ENCODE results near the gene PHLPP1.
"Not testable (repeated sequence)": the region's sequence is repeated elsewhere in the genome, so short reads cannot be mapped to it uniquely, and the experiment has no call there.

Gene PHLPP1

DNA sequence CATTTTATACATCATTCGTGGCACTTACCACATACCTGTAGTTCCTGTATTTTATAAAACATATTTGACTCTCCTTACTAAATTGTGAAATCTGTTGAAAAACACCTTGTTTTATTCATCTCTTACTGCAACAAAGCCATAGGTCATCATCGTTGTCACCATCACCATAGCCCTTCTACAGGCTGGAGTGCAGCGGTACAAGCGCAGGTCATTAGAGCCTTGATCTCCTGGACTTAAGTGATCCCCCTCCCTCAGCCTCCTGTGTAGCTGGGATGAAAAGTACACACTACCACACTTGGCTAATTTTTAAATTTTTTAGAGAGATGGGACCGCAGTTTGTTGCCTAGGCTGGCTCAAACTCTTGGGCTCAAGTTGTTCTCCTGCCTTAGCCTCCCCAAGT lies 184.2 kb downstream of the PHLPP1 start:
- no peak overlapping the region for H3K4me3 ChIP-seq (ENCODE audit: control insufficient read depth, low read depth, low read length)
- DNase-seq (ENCODE audit: low read depth) = no peak
- no peak for TF ChIP-seq CTCF (conservative IDR thresholded peaks at IDR 0.05; ENCODE audit: control insufficient read depth, insufficient read depth, low read depth, low read length)

- DNase-seq (ENCODE audit: low read depth) = no peak
- no peak for TF ChIP-seq CTCF (conservative IDR thresholded peaks at IDR 0.05; ENCODE audit: control insufficient read depth, insufficient read depth, low read depth, low read length)
- H3K4me3 ChIP-seq (ENCODE audit: control insufficient read depth, low read depth, low read length) = no peak overlapping the region
These were observed 185.0 kb downstream of the PHLPP1 start for GRCh38 chr18:62900132-62900883.

DNA sequence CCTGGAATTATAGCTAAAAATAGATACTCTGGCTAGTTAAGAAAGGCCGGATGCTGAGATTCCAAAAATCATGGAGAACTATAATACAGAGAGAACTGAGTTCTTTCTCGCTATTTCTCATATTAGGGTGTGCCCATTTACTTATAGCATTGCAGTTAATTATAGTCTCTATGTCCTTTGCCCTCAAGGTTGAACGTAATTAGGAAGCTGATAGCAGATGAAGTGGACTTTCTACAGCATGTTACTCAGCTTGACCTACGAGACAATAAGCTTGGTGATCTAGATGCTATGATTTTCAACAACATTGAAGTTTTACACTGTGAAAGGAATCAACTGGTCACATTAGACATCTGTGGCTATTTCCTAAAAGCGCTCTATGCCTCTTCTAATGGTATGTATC lies 187.4 kb downstream of the PHLPP1 start:
- no peak for DNase-seq (ENCODE audit: low read depth)
- no peak for TF ChIP-seq CTCF (conservative IDR thresholded peaks at IDR 0.05; ENCODE audit: control insufficient read depth, insufficient read depth, low read depth, low read length)
- no peak overlapping the region for H3K4me3 ChIP-seq (ENCODE audit: control insufficient read depth, low read depth, low read length)

DNA sequence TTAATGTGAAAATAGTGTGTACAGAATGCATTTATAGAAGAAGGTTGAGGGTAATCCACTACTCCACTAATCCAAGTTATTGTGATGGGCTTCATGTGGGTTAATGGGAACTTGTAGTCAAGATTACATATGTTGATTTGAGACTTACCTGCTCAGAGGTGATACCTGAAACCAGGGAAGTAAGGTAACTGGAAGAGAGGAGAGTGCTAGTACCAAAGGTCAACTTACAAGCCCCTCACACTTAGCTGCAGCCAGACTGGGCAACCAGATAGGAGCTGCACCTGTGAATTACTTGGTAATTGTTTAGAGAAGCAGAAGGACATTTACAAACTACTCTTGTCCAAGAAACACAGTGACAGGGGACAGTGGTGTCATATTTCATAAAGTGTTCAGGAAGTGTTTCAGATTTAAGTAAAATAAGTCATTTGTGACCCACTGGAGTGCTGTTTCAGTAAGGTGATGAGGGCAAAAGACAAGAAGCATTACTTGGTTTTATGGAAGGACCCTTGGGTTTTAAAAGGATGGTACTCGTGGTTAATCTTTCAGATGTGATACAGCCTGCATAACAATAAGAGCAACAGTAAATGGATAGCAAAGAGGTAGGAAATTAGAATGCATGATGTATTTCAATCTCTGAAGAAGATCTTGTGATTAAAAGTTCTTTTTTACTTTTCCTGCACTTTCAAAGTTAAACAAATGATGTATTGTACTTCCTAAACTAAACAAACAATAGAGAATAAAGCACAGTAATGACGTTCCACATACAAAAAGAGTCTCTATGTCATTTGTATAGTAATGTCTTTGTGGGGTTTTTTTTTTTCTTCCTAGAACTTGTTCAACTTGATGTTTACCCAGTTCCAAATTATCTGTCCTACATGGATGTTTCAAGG lies 189.3 kb downstream of the PHLPP1 start:
- no peak overlapping the region for H3K4me3 ChIP-seq (ENCODE audit: control insufficient read depth, low read depth, low read length)
- no peak for TF ChIP-seq CTCF (conservative IDR thresholded peaks at IDR 0.05; ENCODE audit: control insufficient read depth, insufficient read depth, low read depth, low read length)
- DNase-seq (ENCODE audit: low read depth) = no peak

GRCh38 chr18:62912885-62913284 lies 197.5 kb downstream of the PHLPP1 start:
- no peak for TF ChIP-seq CTCF (conservative IDR thresholded peaks at IDR 0.05; ENCODE audit: control insufficient read depth, insufficient read depth, low read depth, low read length)
- no peak overlapping the region for H3K4me3 ChIP-seq (ENCODE audit: control insufficient read depth, low read depth, low read length)
- no peak for DNase-seq (ENCODE audit: low read depth)

DNA sequence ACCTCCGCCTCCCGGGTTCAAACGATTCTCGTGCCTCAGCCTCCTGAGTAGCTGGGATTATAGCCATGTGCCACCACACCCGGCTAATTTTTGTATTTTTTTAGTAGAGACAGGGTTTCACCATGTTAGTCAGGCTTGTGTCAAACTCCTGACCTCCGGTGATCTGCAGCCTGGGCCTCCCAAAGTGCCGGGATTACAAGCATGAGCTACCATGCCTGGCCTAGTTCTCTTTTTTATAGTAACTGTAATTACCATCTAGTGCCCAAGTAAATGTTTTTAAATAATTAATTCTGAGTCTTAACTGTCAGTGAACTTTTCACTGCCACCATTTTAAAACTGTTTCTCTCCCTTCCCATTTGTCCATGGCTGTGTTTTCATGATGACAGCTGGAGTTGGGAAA lies 198.5 kb downstream of the PHLPP1 start:
- DNase-seq (ENCODE audit: low read depth); H3K4me3 ChIP-seq (ENCODE audit: control insufficient read depth, low read depth, low read length): not testable (repeated sequence)

- no peak for DNase-seq (ENCODE audit: low read depth)
- TF ChIP-seq CTCF (conservative IDR thresholded peaks at IDR 0.05; ENCODE audit: control insufficient read depth, insufficient read depth, low read depth, low read length) = no peak
- no peak overlapping the region for H3K4me3 ChIP-seq (ENCODE audit: control insufficient read depth, low read depth, low read length)
These were observed 199.6 kb downstream of the PHLPP1 start for GRCh38 chr18:62914871-62915392.

All from fibroblast of mammary gland (primary cell).